Endothelial cell of umbilical vein (primary cell): ENCODE measurements around the gene AP2A2. TPM values are rescaled to one million over a fixed set of nuclear protein-coding genes. Genes with fewer than 3 reads are reported as not detected.

Experiments used
- BruUV-seq: library from RNA; stranded (reverse); fragments of 400-500 nt; replicated peaks from 2 replicates; lab custom pipeline; 2021; lab: Mats Ljungman, UMichigan
- CTCF ChIA-PET: fragments of 300-600, 350-600 bp; sonication (Branson Sonifier 250); formaldehyde crosslinking; loops from one replicate; lab custom pipeline; 2021; ENCODE audit warnings: antibody characterized with exemption, inconsistent platforms; lab: Charles Lee
- POLR2A ChIA-PET: fragments of 300-600, 350-600 bp; sonication (Branson Sonifier 250); formaldehyde crosslinking; loops from one replicate; lab custom pipeline; 2021; ENCODE audit warnings: antibody characterized with exemption, inconsistent platforms; lab: Charles Lee
- DNase-seq: peaks from one replicate; pipeline ENCODE4 v3.0.0-alpha.2; 2011; ENCODE audit warnings: low read depth, low spot score
- FAIRE-seq: peaks from 2 replicates; lab custom pipeline; 2011; peaks lifted over from hg19 to GRCh38; lab: Jason Lieb, UNC
- H2AFZ ChIP-seq: 2 replicates; pipeline ENCODE4 v1.6.0; 2012; ENCODE audit warnings: low read depth, low read length, control low read depth, inconsistent platforms
- H3K27ac ChIP-seq: 2 replicates; pipeline ENCODE4 v1.5.1; 2011; ENCODE audit warnings: low read depth, mild to moderate bottlenecking, control low read depth, low read length, moderate library complexity; ENCODE audit not compliant: insufficient read depth
- H3K27me3 ChIP-seq, 2 experiments: 2 replicates each; pipeline versions ENCODE4 v1.6.0 to v1.6.1; 2011; ENCODE audit warnings: low read length in 2 of 2, mixed read lengths in 1 of 2; ENCODE audit not compliant: control insufficient read depth in 2 of 2, insufficient read depth in 2 of 2
- H3K36me3 ChIP-seq, 2 experiments: 2 replicates in 1 of 2; 3 replicates in 1 of 2; pipeline ENCODE4 v1.5.1; 2011; ENCODE audit warnings: low read length in 2 of 2, mild to moderate bottlenecking in 1 of 2, moderate library complexity in 1 of 2; ENCODE audit not compliant: control insufficient read depth in 2 of 2, insufficient read depth in 2 of 2; ENCODE audit errors: extremely low read depth in 1 of 2
- H3K4me1 ChIP-seq: 3 replicates; pipeline ENCODE4 v1.5.1; 2011; ENCODE audit warnings: mild to moderate bottlenecking, low read length; ENCODE audit not compliant: control insufficient read depth, insufficient read depth; ENCODE audit errors: extremely low read depth
- H3K4me2 ChIP-seq: 2 replicates; pipeline ENCODE4 v1.6.1; 2011; ENCODE audit warnings: low read length, control low read depth, mixed read lengths; ENCODE audit not compliant: insufficient read depth
- H3K4me3 ChIP-seq, 3 experiments: fragments of 200-600 bp in 1 of 3; sonication (generic), shearing (Covaris generic) in 1 of 3; replicated peaks in 1 of 3; 2 replicates each; pipeline ENCODE4 v1.5.1; 2011 to 2016; ENCODE audit warnings: control low read depth in 3 of 3, low read length in 3 of 3, mild to moderate bottlenecking in 2 of 3, inconsistent platforms in 1 of 3, low read depth in 1 of 3, moderate library complexity in 1 of 3; ENCODE audit not compliant: insufficient read depth in 1 of 3
- H3K79me2 ChIP-seq: 2 replicates; pipeline ENCODE4 v1.6.0; 2012; ENCODE audit warnings: low read length, inconsistent platforms; ENCODE audit not compliant: control insufficient read depth, insufficient read depth
- H3K9ac ChIP-seq: replicated peaks from 2 replicates; pipeline ENCODE3; 2011; ENCODE audit warnings: low read length, control low read depth; ENCODE audit not compliant: insufficient read depth; ENCODE audit errors: extremely low read depth
- H3K9me1 ChIP-seq: replicated peaks from 3 replicates; pipeline ENCODE4 v1.6.0; 2011; ENCODE audit warnings: mild to moderate bottlenecking, low read length; ENCODE audit not compliant: control insufficient read depth, insufficient read depth; ENCODE audit errors: extremely low read depth
- H3K9me3 ChIP-seq: replicated peaks from 2 replicates; pipeline ENCODE4 v1.5.1; 2012; ENCODE audit warnings: low read length, inconsistent platforms; ENCODE audit not compliant: control insufficient read depth, insufficient read depth
- H4K20me1 ChIP-seq: replicated peaks from 2 replicates; pipeline ENCODE3; 2011; ENCODE audit warnings: mild to moderate bottlenecking, low read length; ENCODE audit not compliant: control insufficient read depth, insufficient read depth; ENCODE audit errors: extremely low read depth
- FOS ChIP-seq: IDR thresholded peaks from 2 replicates; pipeline ENCODE4 v1.6.1; 2011; ENCODE audit warnings: mild to moderate bottlenecking, low read length, moderate library complexity, borderline replicate concordance; ENCODE audit not compliant: insufficient read depth
- GATA2 ChIP-seq: IDR thresholded peaks from 2 replicates; pipeline ENCODE4 v1.7.0; 2011; ENCODE audit warnings: low read depth, mild to moderate bottlenecking, moderate library complexity, mixed read lengths, low read length; ENCODE audit not compliant: insufficient read length, insufficient read depth
- JUN ChIP-seq: IDR thresholded peaks from 2 replicates; pipeline ENCODE4 v1.6.1; 2011; ENCODE audit warnings: borderline replicate concordance, low read depth; ENCODE audit not compliant: insufficient read length, insufficient read depth
- MYC ChIP-seq: IDR thresholded peaks from one replicate; pipeline ENCODE4 v1.6.1; 2011; ENCODE audit warnings: mild to moderate bottlenecking, low read depth, low read length
- POLR2AphosphoS5 ChIP-seq: IDR thresholded peaks from 2 replicates; pipeline ENCODE4 v1.6.1; 2012; ENCODE audit warnings: low read depth, mild to moderate bottlenecking, control low read depth, low read length, moderate library complexity; ENCODE audit not compliant: insufficient read depth
- dilution Hi-C: fragments of 300-500 bp; cut with MboI; formaldehyde crosslinking; loops from one replicate; pipeline ENCODE4 v1.15.0; 2019; ENCODE audit warnings: low sequenced_read_pairs; ENCODE audit not compliant: extremely low pct_ligation_motif_present
- intact Hi-C: fragments of 100-400 bp; cut with micrococcal nuclease; formaldehyde crosslinking; loops from one replicate; pipeline ENCODE4 v1.10.0; 2022
- polyA plus RNA-seq, 4 experiments: library from polyadenylated mRNA; depleted of rRNA in 3 of 4; stranded (reverse) in 3 of 4; unstranded in 1 of 4; fragments of >200 nt; gene quantifications; 2 replicates each; pipeline versions ENCODE4 v1.2.1 to v1.2.3, GENCODE V29; 2011 to 2012; ENCODE audit warnings: missing spikeins in 1 of 4
- total RNA-seq: library from RNA; stranded (reverse); gene quantifications from 2 replicates; pipeline ENCODE4 v1.2.3, GENCODE V29; 2021
- TF ChIP-seq, protein P1 (sequence below), 2 donors: IDR thresholded peaks; 1 replicate in 1 of 2; 2 replicates in 1 of 2; pipeline ENCODE4 v1.5.1; 2011; ENCODE audit warnings: low read length in 2 of 2, mild to moderate bottlenecking in 2 of 2, moderate library complexity in 2 of 2, control low read depth in 1 of 2, inconsistent platforms in 1 of 2, low read depth in 1 of 2; ENCODE audit not compliant: insufficient read depth in 1 of 2; ENCODE audit errors: extremely low read depth in 1 of 2

AP2A2 gene
- total and polyA plus RNA-seq, 2 donors (not counting 3 experiments of a cell fraction or from before 2014, with no cell fraction given), result 89.5 to 92.6 TPM

DNA sequence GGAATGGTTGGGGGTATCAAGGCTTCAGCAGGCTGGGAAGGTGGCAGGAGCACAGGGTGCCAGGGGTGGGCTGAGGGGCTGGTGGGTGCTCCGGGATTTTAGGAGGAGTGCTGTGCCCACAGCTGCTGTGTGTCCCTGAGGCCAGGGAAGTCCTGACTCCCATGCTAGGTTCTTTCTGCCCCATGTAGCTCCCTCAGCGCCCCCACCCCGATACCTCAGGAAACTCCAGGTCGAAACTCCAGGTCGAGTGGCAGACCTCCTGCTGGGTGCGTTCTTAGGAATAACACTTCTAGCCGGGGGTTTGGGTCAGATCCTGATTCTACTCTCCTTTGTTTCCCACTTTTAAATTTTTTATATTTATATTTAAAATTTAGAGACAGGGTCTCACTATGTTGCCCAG, 8.3 kb downstream of the AP2A2 start:
- no peaks in the 10 kb centered on the region for H3K27me3 ChIP-seq
- H2AFZ ChIP-seq, result no peak overlapping the region
- no peak for FAIRE-seq
- no peaks in the 10 kb centered on the region for H3K9me1 ChIP-seq
- dilution Hi-C loops (no loop called here), intact Hi-C loops (no loop called here)
- no peaks in the 10 kb centered on the region for H3K9me3 ChIP-seq
- TF ChIP-seq GATA2 (no peak), FOS (no peak), POLR2AphosphoS5 (no peak), MYC (no peak), JUN (no peak)
- TF ChIP-seq, protein P1, sequence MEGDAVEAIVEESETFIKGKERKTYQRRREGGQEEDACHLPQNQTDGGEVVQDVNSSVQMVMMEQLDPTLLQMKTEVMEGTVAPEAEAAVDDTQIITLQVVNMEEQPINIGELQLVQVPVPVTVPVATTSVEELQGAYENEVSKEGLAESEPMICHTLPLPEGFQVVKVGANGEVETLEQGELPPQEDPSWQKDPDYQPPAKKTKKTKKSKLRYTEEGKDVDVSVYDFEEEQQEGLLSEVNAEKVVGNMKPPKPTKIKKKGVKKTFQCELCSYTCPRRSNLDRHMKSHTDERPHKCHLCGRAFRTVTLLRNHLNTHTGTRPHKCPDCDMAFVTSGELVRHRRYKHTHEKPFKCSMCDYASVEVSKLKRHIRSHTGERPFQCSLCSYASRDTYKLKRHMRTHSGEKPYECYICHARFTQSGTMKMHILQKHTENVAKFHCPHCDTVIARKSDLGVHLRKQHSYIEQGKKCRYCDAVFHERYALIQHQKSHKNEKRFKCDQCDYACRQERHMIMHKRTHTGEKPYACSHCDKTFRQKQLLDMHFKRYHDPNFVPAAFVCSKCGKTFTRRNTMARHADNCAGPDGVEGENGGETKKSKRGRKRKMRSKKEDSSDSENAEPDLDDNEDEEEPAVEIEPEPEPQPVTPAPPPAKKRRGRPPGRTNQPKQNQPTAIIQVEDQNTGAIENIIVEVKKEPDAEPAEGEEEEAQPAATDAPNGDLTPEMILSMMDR (IDR thresholded peaks at IDR 0.05; ENCODE audit: extremely low read depth in 1 of 2, insufficient read depth in 1 of 2, low read depth in 1 of 2, low read length in 2 of 2), result no peak
- CTCF ChIA-PET, result interaction anchor here (1.1 to 2.7 kb wide), 4 partner anchors 9 to 18 kb away, joined by 3 to 8 read pairs (median 4); no protein-coding TSS in a partner anchor
- H4K20me1 ChIP-seq, result peaks cover 5% of the 10 kb centered on the region
- BruUV-seq, result no TSS peak
- H3K4me2 ChIP-seq, result peak overlapping the region; percentile 62
- peaks cover 75% of the 10 kb centered on the region for H3K79me2 ChIP-seq
- H3K4me1 ChIP-seq, result peaks cover 36% of the 10 kb centered on the region
- no peak overlapping the region for H3K27ac ChIP-seq
- no peak for DNase-seq
- POLR2A ChIA-PET, result no interaction called here
- no peak overlapping the region for H3K9ac ChIP-seq
- no peaks in the 10 kb centered on the region for H3K36me3 ChIP-seq
- H3K4me3 ChIP-seq, result no peak overlapping the region
